GM12864 (cell line): Measurements from ENCODE around the gene NFKBIE.

Experiments used
- DNase-seq: peaks from one replicate; pipeline ENCODE4 v3.0.0-alpha.2; 2011; ENCODE audit warnings: low read depth
- H3K4me3 ChIP-seq: 2 replicates; pipeline ENCODE4 v1.5.1; 2011; ENCODE audit warnings: mild to moderate bottlenecking, low read depth, low read length, control low read depth
- CTCF ChIP-seq: IDR thresholded peaks from 2 replicates; pipeline ENCODE4 v1.5.1; 2011; ENCODE audit warnings: low read depth, mild to moderate bottlenecking, moderate library complexity, low read length, control low read depth, inconsistent platforms; ENCODE audit errors: missing control alignments

NFKBIE gene

GRCh38 chr6:44298055-44298803 is 32.9 kb upstream of the NFKBIE start:
- H3K4me3 ChIP-seq = no peak overlapping the region
- TF ChIP-seq CTCF = peak; percentile 10
- no peak for DNase-seq

- TF ChIP-seq CTCF = no peak
- no peak overlapping the region for H3K4me3 ChIP-seq
- no peak for DNase-seq
Measured at GRCh38 chr6:44297063-44298038, 32.0 kb upstream of the NFKBIE start.

GRCh38 chr6:44294832-44295791 is 29.8 kb upstream of the NFKBIE start:
- H3K4me3 ChIP-seq = no peak overlapping the region
- no peak for TF ChIP-seq CTCF
- DNase-seq = no peak

- no peak for TF ChIP-seq CTCF
- H3K4me3 ChIP-seq = no peak overlapping the region
- DNase-seq = no peak
Measured at GRCh38 chr6:44292661-44293365, 27.5 kb upstream of the NFKBIE start.

- TF ChIP-seq CTCF = no peak
- no peak for DNase-seq
- no peak overlapping the region for H3K4me3 ChIP-seq
Measured at GRCh38 chr6:44291841-44292240, 26.5 kb upstream of the NFKBIE start.
